Smooth muscle cell (in vitro differentiated cells): ENCODE data around the gene IMMP2L. TPM values are rescaled to one million over a fixed set of nuclear protein-coding genes. Genes with fewer than 3 reads are reported as not detected.

Experiments
- DNase-seq: peaks from one replicate; lab custom pipeline; 2025; ENCODE audit not compliant: unreplicated experiment; lab: John Stamatoyannopoulos, UW
- H2AFZ ChIP-seq: fragments of 200-600 bp; sonication (generic); 2 replicates; pipeline ENCODE4 v1.6.0; 2016; ENCODE audit warnings: antibody characterized with exemption, low read depth, mild to moderate bottlenecking
- H3F3A ChIP-seq: fragments of 200-600 bp; sonication (generic); 2 replicates; pipeline ENCODE4 v1.6.0; 2017; ENCODE audit warnings: antibody characterized with exemption, low read depth
- H3K27ac ChIP-seq: fragments of 200-600 bp; sonication (generic); 2 replicates; pipeline ENCODE4 v1.5.1; 2016; ENCODE audit warnings: low read depth, mild to moderate bottlenecking
- H3K27me3 ChIP-seq: fragments of 200-600 bp; sonication (generic); 2 replicates; pipeline ENCODE4 v1.6.1; 2016; ENCODE audit warnings: low read depth, mild to moderate bottlenecking
- H3K36me3 ChIP-seq: fragments of 200-600 bp; sonication (generic); 2 replicates; pipeline ENCODE4 v1.5.1; 2016; ENCODE audit warnings: low read depth
- H3K4me1 ChIP-seq: fragments of 200-600 bp; sonication (generic); 2 replicates; pipeline ENCODE4 v1.5.1; 2016; ENCODE audit warnings: low read depth
- H3K4me2 ChIP-seq: fragments of 200-600 bp; sonication (generic); 2 replicates; pipeline ENCODE4 v1.6.0; 2016; ENCODE audit warnings: mild to moderate bottlenecking
- H3K4me3 ChIP-seq: fragments of 200-600 bp; sonication (generic); 2 replicates; pipeline ENCODE4 v1.5.1; 2016; ENCODE audit warnings: mild to moderate bottlenecking
- H3K79me2 ChIP-seq: fragments of 200-600 bp; sonication (generic); 2 replicates; pipeline ENCODE4 v1.6.0; 2016; ENCODE audit warnings: low read depth, mild to moderate bottlenecking
- H3K9ac ChIP-seq: fragments of 200-600 bp; sonication (generic); 2 replicates; pipeline ENCODE4 v1.6.0; 2016; ENCODE audit warnings: low read depth
- H3K9me3 ChIP-seq: fragments of 200-600 bp; sonication (generic); replicated peaks from 2 replicates; pipeline ENCODE4 v1.5.1; 2016; ENCODE audit warnings: low read depth
- H4K20me1 ChIP-seq: fragments of 200-600 bp; sonication (generic); 2 replicates; pipeline ENCODE4 v1.6.0; 2016; ENCODE audit warnings: low read depth
- CTCF ChIP-seq: fragments of 200-600 bp; sonication (generic); IDR thresholded peaks from 2 replicates; pipeline ENCODE4 v1.5.1; 2017; ENCODE audit warnings: borderline replicate concordance, mild to moderate bottlenecking, antibody characterized with exemption; ENCODE audit not compliant: insufficient read depth, poor library complexity, severe bottlenecking
- WGBS: methylation state at CpG from one replicate; pipeline ENCODE4 v1.1.7; 2016; ENCODE audit warnings: low lambda C conversion rate; 5-methylcytosine and 5-hydroxymethylcytosine counted together
- polyA plus RNA-seq: library from polyadenylated mRNA; unstranded; fragments of >200 nt; fragmentation: Nextera tagmentation; extraction: Ambion mirVana; gene quantifications from 2 replicates; pipeline ENCODE4 v1.2.1, GENCODE V29; 2016
- total RNA-seq: library from RNA; depleted of rRNA; stranded (reverse); fragments of >200 nt; gene quantifications from 2 replicates; pipeline ENCODE4 v1.2.3, GENCODE V29; 2014

Gene IMMP2L
- total and polyA plus RNA-seq, 2 experiments from 2014 or later: 10.9 to 11.1 TPM

- Histone ChIP-seq H2AFZ (no peak overlapping the region), H3K4me3 (no peak overlapping the region), H3K9me3 (no peaks in the 10 kb centered on the region), H4K20me1 (no peaks in the 10 kb centered on the region), H3K27me3 (no peaks in the 10 kb centered on the region), H3F3A (no peaks in the 10 kb centered on the region), H3K4me1 (no peaks in the 10 kb centered on the region), H3K79me2 (no peaks in the 10 kb centered on the region), H3K4me2 (no peak overlapping the region), H3K27ac (no peak overlapping the region), H3K36me3 (no peaks in the 10 kb centered on the region), H3K9ac (no peak overlapping the region)
- 97% methylated on average over 2 of the region's 2 CpGs for WGBS
- TF ChIP-seq CTCF: no peak
- DNase-seq: no peak
Measured at GRCh38 chr7:111381590-111381989, 180.7 kb downstream of the IMMP2L start.

DNA sequence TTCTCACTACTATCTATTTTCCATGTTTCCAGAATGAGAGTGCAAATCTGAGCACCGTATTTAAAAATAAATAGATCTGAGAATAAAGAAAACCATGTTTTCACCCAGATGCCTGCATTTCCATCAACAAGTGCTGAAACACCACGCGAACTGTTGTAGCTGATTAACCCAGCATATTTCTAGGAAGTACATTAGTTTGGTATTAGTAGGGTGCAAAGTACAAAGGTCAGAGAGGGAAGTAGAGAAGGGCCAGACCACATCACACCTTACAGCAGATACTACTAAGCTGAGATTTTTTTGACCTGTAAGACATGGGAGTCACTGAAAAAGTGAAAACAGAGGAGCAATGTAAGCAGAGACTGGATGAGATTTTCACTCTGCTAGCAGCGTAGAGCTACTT lies 181.3 kb downstream of the IMMP2L start:
- Histone ChIP-seq H4K20me1 (no peaks in the 10 kb centered on the region), H3K36me3 (no peaks in the 10 kb centered on the region), H3K79me2 (no peaks in the 10 kb centered on the region), H2AFZ (no peak overlapping the region), H3K4me3 (no peak overlapping the region), H3K4me1 (no peaks in the 10 kb centered on the region), H3F3A (no peaks in the 10 kb centered on the region), H3K4me2 (no peak overlapping the region), H3K9me3 (no peaks in the 10 kb centered on the region), H3K27me3 (no peaks in the 10 kb centered on the region), H3K9ac (no peak overlapping the region), H3K27ac (no peak overlapping the region)
- 94% methylated on average over 4 of the region's 4 CpGs for WGBS
- no peak for TF ChIP-seq CTCF
- DNase-seq: no peak

GRCh38 chr7:111374027-111374426 lies 188.3 kb downstream of the IMMP2L start:
- Histone ChIP-seq H4K20me1 (no peaks in the 10 kb centered on the region), H3K9ac (no peak overlapping the region), H3K36me3 (no peaks in the 10 kb centered on the region), H3K9me3 (no peaks in the 10 kb centered on the region), H3K4me3 (no peak overlapping the region), H3K4me1 (no peaks in the 10 kb centered on the region), H3K79me2 (no peaks in the 10 kb centered on the region), H3K27ac (no peak overlapping the region), H2AFZ (no peak overlapping the region), H3K27me3 (no peaks in the 10 kb centered on the region), H3K4me2 (no peak overlapping the region), H3F3A (no peaks in the 10 kb centered on the region)
- no peak for TF ChIP-seq CTCF
- no peak for DNase-seq

DNA sequence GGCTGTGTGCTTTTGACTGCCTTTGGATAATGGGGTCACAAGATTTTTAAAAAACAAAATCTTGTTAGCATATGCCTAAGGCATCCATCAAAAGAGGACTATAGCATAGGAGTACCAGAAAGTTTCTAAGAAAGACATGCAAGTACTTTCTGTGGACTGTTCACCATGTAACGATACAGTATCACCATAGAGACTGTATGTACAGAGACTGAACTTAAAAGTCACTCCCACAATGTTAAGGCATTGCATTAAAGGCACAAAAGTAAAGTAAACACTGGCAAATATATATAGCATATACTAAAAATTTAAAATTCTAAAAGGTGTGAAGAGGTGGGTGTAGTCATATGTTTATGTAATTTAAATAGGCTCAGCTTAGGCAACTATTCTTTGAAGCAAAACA lies 190.9 kb downstream of the IMMP2L start:
- no peaks in the 10 kb centered on the region for H3K4me1 ChIP-seq
- no peaks in the 10 kb centered on the region for H3K36me3 ChIP-seq
- no peak overlapping the region for H2AFZ ChIP-seq
- H3K9ac ChIP-seq: no peak overlapping the region
- H3K27me3 ChIP-seq: no peaks in the 10 kb centered on the region
- no peak overlapping the region for H3K4me2 ChIP-seq
- no peak for DNase-seq
- no peaks in the 10 kb centered on the region for H3K9me3 ChIP-seq
- no peaks in the 10 kb centered on the region for H3K79me2 ChIP-seq
- whole genome bisulfite sequencing: 94% methylated on average over 1 of the region's 1 CpG
- H3F3A ChIP-seq: no peaks in the 10 kb centered on the region
- no peak overlapping the region for H3K4me3 ChIP-seq
- no peak overlapping the region for H3K27ac ChIP-seq
- no peaks in the 10 kb centered on the region for H4K20me1 ChIP-seq
- no peak for TF ChIP-seq CTCF
